Astrocyte of the spinal cord (primary cell): ENCODE measurements around the gene CCL13.

ENCODE experiments used
- DNase-seq: peaks from one replicate; pipeline ENCODE4 v3.0.0; 2011; ENCODE audit warnings: low read depth, low spot score
- H3K4me3 ChIP-seq: 2 replicates; pipeline ENCODE4 v1.5.1; 2011; ENCODE audit warnings: low read depth, mild to moderate bottlenecking, low read length, moderate library complexity
- in situ Hi-C: cut with HindIII; loops from 2 replicates; pipeline ENCODE4 v1.10.0; 2017; ENCODE audit warnings: low sequenced_read_pairs
- TF ChIP-seq, protein P1 (sequence below): IDR thresholded peaks from 2 replicates; pipeline ENCODE4 v1.5.1; 2012; ENCODE audit warnings: low read depth, mild to moderate bottlenecking, low read length, inconsistent platforms

CCL13 gene

DNA sequence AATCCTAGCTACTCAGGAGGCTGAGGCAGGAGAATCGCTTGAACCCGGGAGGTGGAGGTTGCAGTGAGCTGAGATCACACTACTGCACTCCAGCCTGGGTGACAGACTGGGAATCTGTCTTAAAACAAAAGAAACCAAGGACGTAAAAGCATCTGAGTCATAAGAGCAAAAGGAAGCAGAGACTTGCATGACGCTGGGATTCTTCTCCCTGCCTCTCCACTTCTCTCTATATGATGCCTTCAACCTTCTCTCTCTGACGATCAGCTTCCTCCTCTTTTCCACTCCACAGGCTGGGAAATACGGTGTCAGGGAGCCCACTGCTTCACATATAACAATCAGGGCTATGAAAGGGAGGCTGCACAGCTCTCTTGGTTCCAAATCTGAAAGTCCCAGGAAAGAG lies 49.9 kb downstream of the CCL13 start:
- TF ChIP-seq, protein P1, sequence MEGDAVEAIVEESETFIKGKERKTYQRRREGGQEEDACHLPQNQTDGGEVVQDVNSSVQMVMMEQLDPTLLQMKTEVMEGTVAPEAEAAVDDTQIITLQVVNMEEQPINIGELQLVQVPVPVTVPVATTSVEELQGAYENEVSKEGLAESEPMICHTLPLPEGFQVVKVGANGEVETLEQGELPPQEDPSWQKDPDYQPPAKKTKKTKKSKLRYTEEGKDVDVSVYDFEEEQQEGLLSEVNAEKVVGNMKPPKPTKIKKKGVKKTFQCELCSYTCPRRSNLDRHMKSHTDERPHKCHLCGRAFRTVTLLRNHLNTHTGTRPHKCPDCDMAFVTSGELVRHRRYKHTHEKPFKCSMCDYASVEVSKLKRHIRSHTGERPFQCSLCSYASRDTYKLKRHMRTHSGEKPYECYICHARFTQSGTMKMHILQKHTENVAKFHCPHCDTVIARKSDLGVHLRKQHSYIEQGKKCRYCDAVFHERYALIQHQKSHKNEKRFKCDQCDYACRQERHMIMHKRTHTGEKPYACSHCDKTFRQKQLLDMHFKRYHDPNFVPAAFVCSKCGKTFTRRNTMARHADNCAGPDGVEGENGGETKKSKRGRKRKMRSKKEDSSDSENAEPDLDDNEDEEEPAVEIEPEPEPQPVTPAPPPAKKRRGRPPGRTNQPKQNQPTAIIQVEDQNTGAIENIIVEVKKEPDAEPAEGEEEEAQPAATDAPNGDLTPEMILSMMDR = no peak
- no peak overlapping the region for H3K4me3 ChIP-seq
- DNase-seq = no peak
- in situ Hi-C loops = no loop called here
